HEK293 (cell line): ENCODE measurements around the gene DNAH8.

ENCODE experiments used
- CTCF ChIA-PET: fragments of 350-600 bp; formaldehyde crosslinking; extraction: SDS; loops from one replicate; lab custom pipeline; 2021; ENCODE audit warnings: antibody characterized with exemption; lab: Yijun Ruan, JAX
- POLR2A ChIA-PET: fragments of 300-600 bp; formaldehyde crosslinking; extraction: SDS; loops from one replicate; lab custom pipeline; 2020; ENCODE audit warnings: antibody characterized with exemption, inconsistent platforms; lab: Yijun Ruan, JAX
- H3K27ac ChIP-seq: fragments of 200-500 bp; sonication (Bioruptor generic); 2 replicates; pipeline ENCODE4 v1.5.1; 2014; ENCODE audit warnings: low read depth, low read length, control low read depth, inconsistent platforms; ENCODE audit errors: extremely low read depth
- H3K36me3 ChIP-seq, 2 experiments: fragments of 200-500 bp in 1 of 2; sonication (Bioruptor generic) in 1 of 2; 1 replicate in 1 of 2; 2 replicates in 1 of 2; pipeline ENCODE4 v1.5.1; 2014 to 2017; ENCODE audit warnings: inconsistent platforms in 2 of 2, low read length in 2 of 2; ENCODE audit not compliant: control insufficient read depth in 2 of 2, insufficient read depth in 1 of 2
- H3K4me1 ChIP-seq: fragments of 200-500 bp; sonication (Bioruptor generic); 2 replicates; pipeline ENCODE4 v1.5.1; 2014; ENCODE audit warnings: mild to moderate bottlenecking, low read length, inconsistent platforms; ENCODE audit not compliant: control insufficient read depth, insufficient read depth
- H3K4me3 ChIP-seq: 2 replicates; pipeline ENCODE4 v1.5.1; 2011; ENCODE audit warnings: low read depth, mild to moderate bottlenecking, control low read depth, low read length, moderate library complexity
- H3K9me3 ChIP-seq: fragments of 200-500 bp; sonication (Bioruptor generic); 2 replicates; pipeline ENCODE4 v1.5.1; 2014; ENCODE audit warnings: low read depth, low read length, inconsistent platforms; ENCODE audit not compliant: control insufficient read depth, insufficient read depth
- CTCF ChIP-seq: fragments of 450-650 bp; formaldehyde crosslinking; IDR thresholded peaks from 2 replicates; pipeline ENCODE4 v1.5.1; 2016; ENCODE audit warnings: missing biosample characterization, missing genetic modification characterization
- HOXC10 ChIP-seq: sonication (generic); formaldehyde crosslinking; IDR thresholded peaks from 2 replicates; pipeline ENCODE4 v1.8.1; 2023; ENCODE audit warnings: mild to moderate bottlenecking, missing genetic modification reagents
- PRDM1 ChIP-seq: fragments of 450-650 bp; formaldehyde crosslinking; IDR thresholded peaks from 2 replicates; pipeline ENCODE4; 2016; ENCODE audit warnings: missing biosample characterization, missing genetic modification characterization
- PRDM10 ChIP-seq: fragments of 450-650 bp; formaldehyde crosslinking; IDR thresholded peaks from 2 replicates; pipeline ENCODE4 v1.5.1; 2016; ENCODE audit warnings: missing biosample characterization, missing genetic modification characterization
- ZBTB20 ChIP-seq: fragments of 450-650 bp; formaldehyde crosslinking; IDR thresholded peaks from 2 replicates; pipeline ENCODE4 v1.5.1; 2016; ENCODE audit warnings: missing biosample characterization, missing genetic modification characterization
- ZBTB26 ChIP-seq: fragments of 450-650 bp; formaldehyde crosslinking; optimal IDR thresholded peaks from 2 replicates; pipeline ENCODE3; 2016; ENCODE audit warnings: missing biosample characterization, mild to moderate bottlenecking, missing genetic modification characterization
- ZNF112 ChIP-seq: fragments of 450-650 bp; formaldehyde crosslinking; IDR thresholded peaks from 2 replicates; pipeline ENCODE4 v1.5.0; 2017; ENCODE audit warnings: missing biosample characterization, missing genetic modification characterization
- ZNF202 ChIP-seq: fragments of 450-650 bp; formaldehyde crosslinking; IDR thresholded peaks from 2 replicates; pipeline ENCODE4 v1.5.1; 2016; ENCODE audit warnings: missing biosample characterization, missing genetic modification characterization, borderline replicate concordance
- ZNF211 ChIP-seq: fragments of 450-650 bp; formaldehyde crosslinking; IDR thresholded peaks from 2 replicates; pipeline ENCODE4 v1.5.1; 2016; ENCODE audit warnings: low read depth, missing biosample characterization, missing genetic modification characterization
- ZNF350 ChIP-seq: fragments of 450-650 bp; formaldehyde crosslinking; IDR thresholded peaks from 2 replicates; pipeline ENCODE4 v1.5.0; 2017; ENCODE audit warnings: missing biosample characterization, mild to moderate bottlenecking, missing genetic modification characterization
- ZNF423 ChIP-seq: fragments of 450-650 bp; formaldehyde crosslinking; IDR thresholded peaks from 2 replicates; pipeline ENCODE4 v1.5.1; 2016; ENCODE audit warnings: missing biosample characterization, missing genetic modification characterization
- ZNF433 ChIP-seq: fragments of 450-650 bp; formaldehyde crosslinking; IDR thresholded peaks from 2 replicates; pipeline ENCODE4 v1.5.1; 2016; ENCODE audit warnings: missing biosample characterization, missing genetic modification characterization, low read depth
- ZNF510 ChIP-seq: fragments of 450-650 bp; formaldehyde crosslinking; IDR thresholded peaks from 2 replicates; pipeline ENCODE4 v1.5.1; 2018; ENCODE audit warnings: mild to moderate bottlenecking, missing genetic modification characterization, missing biosample characterization; ENCODE audit not compliant: insufficient replicate concordance
- ZNF521 ChIP-seq: fragments of 450-650 bp; formaldehyde crosslinking; IDR thresholded peaks from 2 replicates; pipeline ENCODE4 v1.5.1; 2017; ENCODE audit warnings: missing biosample characterization, mild to moderate bottlenecking, missing genetic modification characterization
- ZNF580 ChIP-seq: fragments of 450-650 bp; formaldehyde crosslinking; IDR thresholded peaks from 2 replicates; pipeline ENCODE4 v1.5.1; 2016; ENCODE audit warnings: missing biosample characterization, missing genetic modification characterization
- ZNF654 ChIP-seq: fragments of 450-650 bp; formaldehyde crosslinking; IDR thresholded peaks from 2 replicates; pipeline ENCODE4 v1.5.1; 2016; ENCODE audit warnings: low read depth, missing biosample characterization, missing genetic modification characterization
- ZNF660 ChIP-seq: fragments of 450-650 bp; IDR thresholded peaks from 2 replicates; pipeline ENCODE4 v1.5.1; 2018; ENCODE audit warnings: missing biosample characterization, mild to moderate bottlenecking, missing genetic modification characterization
- ZNF701 ChIP-seq: fragments of 450-650 bp; formaldehyde crosslinking; IDR thresholded peaks from 2 replicates; pipeline ENCODE4 v1.5.1; 2016; ENCODE audit warnings: missing biosample characterization, missing genetic modification characterization
- ZNF768 ChIP-seq: fragments of 450-650 bp; formaldehyde crosslinking; IDR thresholded peaks from 2 replicates; pipeline ENCODE4 v1.5.1; 2018; ENCODE audit warnings: missing biosample characterization, mild to moderate bottlenecking, missing genetic modification characterization
- ZNF792 ChIP-seq: fragments of 450-650 bp; formaldehyde crosslinking; IDR thresholded peaks from 2 replicates; pipeline ENCODE4 v1.5.1; 2016; ENCODE audit warnings: missing biosample characterization, missing genetic modification characterization

The DNAH8 gene

GRCh38 chr6:38715016-38715689 is at the start of gene DNAH8:
DNAH8 (plus strand) TSS chr6:38715311; CDS start chr6:38722810, 7,499 bp downstream.
- no peaks in the 10 kb centered on the region for H3K9me3 ChIP-seq
- no peak within 1 kb of the TSS for H3K27ac ChIP-seq
- POLR2A ChIA-PET: interaction anchor here (2.1 kb wide), 1 partner anchor 12 kb away, joined by 15 read pairs; the partner anchor contains the start of gene GLO1
- H3K4me3 ChIP-seq: no peak within 1 kb of the TSS
- no peaks in the 10 kb centered on the region for H3K36me3 ChIP-seq
- H3K4me1 ChIP-seq: no peaks in the 10 kb centered on the region
- CTCF ChIA-PET: no interaction called here
- TF ChIP-seq HOXC10 (CRISPR knock-in tag) (no peak), ZNF792 (tag by site-specific recombination) (no peak), ZNF211 (tag by site-specific recombination) (no peak), ZNF701 (tag by site-specific recombination) (no peak), ZNF433 (tag by site-specific recombination) (no peak), ZNF521 (tag by site-specific recombination) (no peak), ZNF423 (tag by site-specific recombination) (no peak), ZNF510 (tag by site-specific recombination) (no peak), ZNF580 (tag by site-specific recombination) (no peak), ZNF202 (tag by site-specific recombination) (no peak), ZBTB26 (tag by site-specific recombination) (no peak), ZNF112 (no peak), ZNF768 (tag by site-specific recombination) (no peak)

GRCh38 chr6:38671885-38672467 is 43.1 kb upstream of the DNAH8 start:
- no peak overlapping the region for H3K4me3 ChIP-seq
- POLR2A ChIA-PET: no interaction called here
- TF ChIP-seq ZNF350 (tag by site-specific recombination): no peak
- peak; percentile 78 for TF ChIP-seq ZNF654
- TF ChIP-seq CTCF (tag by site-specific recombination): peak; percentile 17; the same call in 1 of the 2 replicates
- peak; percentile 16; the same call in 1 of the 2 replicates for TF ChIP-seq ZNF660 (tag by site-specific recombination)
- peak; percentile 33; the same call in 1 of the 2 replicates for TF ChIP-seq PRDM10 (tag by site-specific recombination)
- no peak for TF ChIP-seq PRDM1
- TF ChIP-seq ZBTB20 (tag by site-specific recombination): no peak
- TF ChIP-seq, all 188 proteins: peak for 4
- peaks cover 9 to 25% of the 10 kb centered on the region in 2 experiments for H3K36me3 ChIP-seq
- no peak overlapping the region for H3K27ac ChIP-seq
- CTCF ChIA-PET: interaction anchor here (0.6 to 1.4 kb wide), 8 partner anchors 11 to 180 kb away, joined by 3 to 6 read pairs (median 4); no protein-coding TSS in a partner anchor
- H3K9me3 ChIP-seq: no peaks in the 10 kb centered on the region
- H3K4me1 ChIP-seq: no peaks in the 10 kb centered on the region; the same call in 1 of the 2 replicates
